Dermis microvascular lymphatic vessel endothelial cell (primary cell): ENCODE measurements around the gene PHTF1. TPM values are rescaled to one million over a fixed set of nuclear protein-coding genes. Genes with fewer than 3 reads are reported as not detected.
"Not testable (repeated sequence)": the region's sequence is repeated elsewhere in the genome, so short reads cannot be mapped to it uniquely, and the experiment has no call there.

ENCODE experiments used
- DNase-seq, 2 donors: peaks; one replicate each; pipeline versions ENCODE4 v3.0.0 to v3.0.0-alpha.2; 2010; ENCODE audit warnings: low read depth in 2 of 2
- total RNA-seq: library from RNA; depleted of rRNA; stranded (reverse); fragments of >200 nt; gene quantifications from 2 replicates; pipeline ENCODE4 v1.2.1, GENCODE V29; 2014

Gene PHTF1
- total RNA-seq, 1 donor from 2014 or later: 31.8 TPM

GRCh38 chr1:113779542-113779941 lies 20.3 kb upstream of the PHTF1 start:
- no peak for DNase-seq

- no peak for DNase-seq
These were observed 18.3 kb upstream of the PHTF1 start for GRCh38 chr1:113777561-113777960.

- DNase-seq: no peak
These were observed 10.7 kb upstream of the PHTF1 start for GRCh38 chr1:113770031-113770430.

GRCh38 chr1:113769601-113769970 lies 10.3 kb upstream of the PHTF1 start:
- DNase-seq: no peak

GRCh38 chr1:113768916-113769600 lies 9.8 kb upstream of the PHTF1 start:
- DNase-seq: no peak

- DNase-seq: no peak
These were observed 6.3 kb upstream of the PHTF1 start for GRCh38 chr1:113765306-113766230.

GRCh38 chr1:113763661-113764060 lies 4.4 kb upstream of the PHTF1 start:
- no peak for DNase-seq

- no peak for DNase-seq
These were observed 2.7 kb upstream of the PHTF1 start for GRCh38 chr1:113761937-113762336.

GRCh38 chr1:113760102-113761080 lies 1.1 kb upstream of the PHTF1 start:
- peak in 1 of 2 donors; percentile 2 for DNase-seq

GRCh38 chr1:113758631-113759332 lies 504 bp downstream of the PHTF1 start:
- DNase-seq: peak in 1 of 2 donors; percentile 46

GRCh38 chr1:113756461-113756860 lies 2.8 kb downstream of the PHTF1 start:
- DNase-seq: no peak

- DNase-seq: not testable (repeated sequence)
These were observed 6.0 kb downstream of the PHTF1 start for GRCh38 chr1:113753333-113753732.

GRCh38 chr1:113751516-113751915 lies 7.8 kb downstream of the PHTF1 start:
- DNase-seq: no peak

GRCh38 chr1:113751114-113751513 lies 8.2 kb downstream of the PHTF1 start:
- no peak for DNase-seq

- DNase-seq: no peak
These were observed 9.9 kb downstream of the PHTF1 start for GRCh38 chr1:113749402-113749801.

- no peak for DNase-seq
These were observed 11.9 kb downstream of the PHTF1 start for GRCh38 chr1:113747376-113747775.

GRCh38 chr1:113745425-113745824 lies 13.9 kb downstream of the PHTF1 start:
- no peak for DNase-seq

GRCh38 chr1:113744114-113744513 lies 15.2 kb downstream of the PHTF1 start:
- DNase-seq: no peak

GRCh38 chr1:113742515-113742914 lies 16.8 kb downstream of the PHTF1 start:
- DNase-seq: no peak

GRCh38 chr1:113734357-113735055 lies 24.8 kb downstream of the PHTF1 start:
- no peak for DNase-seq
